ENCODE data around the gene ADGRD1.

DNA sequence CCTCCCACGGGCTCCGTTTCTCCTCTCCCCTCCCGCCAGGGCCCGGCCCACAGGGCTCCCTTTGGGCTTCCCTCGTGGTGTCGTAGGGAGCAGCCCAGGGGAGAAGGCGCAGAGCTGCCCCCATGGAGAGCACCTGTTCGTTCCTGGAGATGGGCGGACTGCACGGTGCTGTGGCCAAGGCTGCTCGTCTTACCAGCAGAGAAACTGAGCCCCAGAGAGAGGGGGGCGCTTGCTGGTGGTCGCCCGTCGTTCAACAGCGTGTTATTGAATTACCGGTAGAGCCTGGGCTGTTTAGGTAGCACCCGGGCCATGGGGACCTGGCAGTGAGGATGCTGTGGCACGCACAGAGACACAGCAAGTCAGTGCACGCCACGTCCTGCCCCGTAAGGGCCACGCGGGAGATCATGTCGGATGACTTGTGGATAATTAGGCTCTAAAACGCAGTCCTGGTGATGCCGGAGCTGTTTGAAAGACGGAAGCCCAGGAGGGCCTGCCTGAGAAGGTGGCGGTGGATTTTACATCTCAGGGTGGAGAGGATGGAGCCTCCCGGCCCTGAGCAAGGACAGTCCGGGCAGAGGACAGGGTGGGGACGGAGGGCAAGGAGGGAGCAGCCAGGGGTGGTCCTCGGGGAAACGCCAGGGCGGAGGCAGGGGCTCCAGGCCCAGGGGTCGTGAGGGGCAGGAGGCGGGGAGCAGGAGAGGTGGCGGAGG is 134.4 kb downstream of the ADGRD1 start:
- TF ChIP-seq CREB1 (IDR thresholded peaks at IDR 0.05) (no peak), EP300 (IDR thresholded peaks at IDR 0.05; ENCODE audit: borderline replicate concordance in 1 of 2, low read depth in 2 of 2, low read length in 2 of 2) (no peak), CHD2 (IDR thresholded peaks at IDR 0.05; ENCODE audit: low read length) (no peak), RAD21 (IDR thresholded peaks at IDR 0.05 in 1 of 2, conservative IDR thresholded peaks at IDR 0.05 in 1 of 2; ENCODE audit: low read depth in 2 of 2, low read length in 2 of 2) (no peak), PHF8 (conservative IDR thresholded peaks at IDR 0.05; ENCODE audit: low read depth, low read length) (no peak), TBP (IDR thresholded peaks at IDR 0.05; ENCODE audit: low read depth, low read length) (no peak), SIN3A (conservative IDR thresholded peaks at IDR 0.05 in 1 of 2, IDR thresholded peaks at IDR 0.05 in 1 of 2; ENCODE audit: low read depth in 1 of 2, low read length in 2 of 2) (no peak), SUZ12 (IDR thresholded peaks at IDR 0.05; ENCODE audit: low read length) (no peak)
- TF ChIP-seq, protein P1, sequence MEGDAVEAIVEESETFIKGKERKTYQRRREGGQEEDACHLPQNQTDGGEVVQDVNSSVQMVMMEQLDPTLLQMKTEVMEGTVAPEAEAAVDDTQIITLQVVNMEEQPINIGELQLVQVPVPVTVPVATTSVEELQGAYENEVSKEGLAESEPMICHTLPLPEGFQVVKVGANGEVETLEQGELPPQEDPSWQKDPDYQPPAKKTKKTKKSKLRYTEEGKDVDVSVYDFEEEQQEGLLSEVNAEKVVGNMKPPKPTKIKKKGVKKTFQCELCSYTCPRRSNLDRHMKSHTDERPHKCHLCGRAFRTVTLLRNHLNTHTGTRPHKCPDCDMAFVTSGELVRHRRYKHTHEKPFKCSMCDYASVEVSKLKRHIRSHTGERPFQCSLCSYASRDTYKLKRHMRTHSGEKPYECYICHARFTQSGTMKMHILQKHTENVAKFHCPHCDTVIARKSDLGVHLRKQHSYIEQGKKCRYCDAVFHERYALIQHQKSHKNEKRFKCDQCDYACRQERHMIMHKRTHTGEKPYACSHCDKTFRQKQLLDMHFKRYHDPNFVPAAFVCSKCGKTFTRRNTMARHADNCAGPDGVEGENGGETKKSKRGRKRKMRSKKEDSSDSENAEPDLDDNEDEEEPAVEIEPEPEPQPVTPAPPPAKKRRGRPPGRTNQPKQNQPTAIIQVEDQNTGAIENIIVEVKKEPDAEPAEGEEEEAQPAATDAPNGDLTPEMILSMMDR (IDR thresholded peaks at IDR 0.05; ENCODE audit: control extremely low read depth in 1 of 3, insufficient read depth in 1 of 3, low read depth in 1 of 3, low read length in 3 of 3): no peak

All from H1 (cell line).